Activated CD4-positive, alpha-beta T cell treated with anti-CD3 and anti-CD28 coated beads for 4 hours (primary cell): ENCODE results near the gene GCK.
A peak's percentile ranks its signal among the peaks of the same experiment; 100 is the strongest.

Experiments used
- DNase-seq, 2 donors: peaks; one replicate each; pipeline ENCODE4 v3.0.0-alpha.2; 2020

GCK gene

GRCh38 chr7:44114586-44115310 is 74.5 kb downstream of the GCK start:
- DNase-seq = no peak

GRCh38 chr7:44113764-44114354 is 75.4 kb downstream of the GCK start:
- DNase-seq = no peak

GRCh38 chr7:44112997-44113763 is 76.1 kb downstream of the GCK start:
- DNase-seq = no peak

GRCh38 chr7:44112231-44112996 is 76.8 kb downstream of the GCK start:
- DNase-seq = no peak

- no peak for DNase-seq
Observed at GRCh38 chr7:44111761-44112160, 77.5 kb downstream of the GCK start.

GRCh38 chr7:44110719-44111635 is 78.3 kb downstream of the GCK start:
- no peak for DNase-seq

- no peak for DNase-seq
Observed at GRCh38 chr7:44109991-44110390, 79.2 kb downstream of the GCK start.

GRCh38 chr7:44108768-44109750 is 80.2 kb downstream of the GCK start:
- DNase-seq = no peak

- DNase-seq = no peak
Observed at GRCh38 chr7:44107961-44108767, 81.1 kb downstream of the GCK start.

GRCh38 chr7:44107116-44107960 is 81.9 kb downstream of the GCK start:
- no peak for DNase-seq

GRCh38 chr7:44106311-44107065 is 82.8 kb downstream of the GCK start:
- DNase-seq = no peak

GRCh38 chr7:44105832-44106231 is 83.4 kb downstream of the GCK start:
- no peak for DNase-seq

GRCh38 chr7:44104860-44105771 is 84.1 kb downstream of the GCK start:
- no peak for DNase-seq

GRCh38 chr7:44103923-44104859 is 85.0 kb downstream of the GCK start, which contains the start of gene AEBP1:
Gene AEBP1 (plus strand): TSS chr7:44104345. CDS start chr7:44104666, 321 bp downstream.
- peak in 1 of 2 donors; percentile 46 for DNase-seq

- DNase-seq = no peak
Observed at GRCh38 chr7:44103566-44103922, 85.7 kb downstream of the GCK start.
